Measurements from ENCODE around the gene ZNF14.
A peak's percentile ranks its signal among the peaks of the same experiment; 100 is the strongest.

- TF ChIP-seq CTCF (IDR thresholded peaks at IDR 0.05 in 8 of 11, conservative IDR thresholded peaks at IDR 0.05 in 3 of 11) (no peak), POLR2A (IDR thresholded peaks at IDR 0.05) (no peak), POLR2AphosphoS5 (IDR thresholded peaks at IDR 0.05) (peak in 1 of 3 donors; percentile 59)
Observed at GRCh38 chr19:19661675-19662251, 71.1 kb downstream of the ZNF14 start.

Measured in spleen (tissue), 7 donors.